ENCODE measurements around the gene ERAL1.
"Not testable (repeated sequence)": the region's sequence is repeated elsewhere in the genome, so short reads cannot be mapped to it uniquely, and the experiment has no call there.

ERAL1 gene

GRCh38 chr17:28853295-28853694, 1.5 kb upstream of the ERAL1 start:
- DNase-seq (ENCODE audit: low spot score): no peak

- no peak for DNase-seq (ENCODE audit: low spot score)
These were observed 492 bp downstream of the ERAL1 start for GRCh38 chr17:28855336-28855679.

GRCh38 chr17:28856028-28856574, 1.3 kb downstream of the ERAL1 start:
- DNase-seq (ENCODE audit: low spot score): no peak

- no peak for DNase-seq (ENCODE audit: low spot score)
These were observed 3.3 kb downstream of the ERAL1 start for GRCh38 chr17:28857905-28858800.

- no peak for DNase-seq (ENCODE audit: low spot score)
These were observed 4.1 kb downstream of the ERAL1 start for GRCh38 chr17:28858801-28859355.

DNA sequence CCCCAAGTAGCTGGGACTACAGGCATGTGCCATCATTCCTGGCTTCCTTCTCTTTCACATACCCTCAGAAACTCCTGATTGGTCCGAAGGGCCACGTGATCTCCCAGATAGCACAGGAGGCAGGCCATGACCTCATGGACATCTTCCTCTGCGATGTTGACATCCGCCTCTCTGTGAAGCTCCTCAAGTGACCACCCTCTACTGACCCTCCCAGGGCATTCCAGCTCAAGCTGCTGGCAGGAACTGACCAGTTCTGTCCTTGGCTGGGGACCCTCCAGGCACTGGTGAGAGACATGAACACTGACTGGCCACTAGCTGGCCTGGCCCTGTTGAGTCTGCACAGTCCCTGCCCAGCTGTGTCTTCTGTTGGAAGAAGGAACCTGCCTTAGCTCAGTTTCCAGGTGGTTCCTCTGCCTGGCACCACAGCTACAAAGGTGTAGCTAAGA, 5.6 kb downstream of the ERAL1 start:
- DNase-seq (ENCODE audit: low spot score): no peak

DNA sequence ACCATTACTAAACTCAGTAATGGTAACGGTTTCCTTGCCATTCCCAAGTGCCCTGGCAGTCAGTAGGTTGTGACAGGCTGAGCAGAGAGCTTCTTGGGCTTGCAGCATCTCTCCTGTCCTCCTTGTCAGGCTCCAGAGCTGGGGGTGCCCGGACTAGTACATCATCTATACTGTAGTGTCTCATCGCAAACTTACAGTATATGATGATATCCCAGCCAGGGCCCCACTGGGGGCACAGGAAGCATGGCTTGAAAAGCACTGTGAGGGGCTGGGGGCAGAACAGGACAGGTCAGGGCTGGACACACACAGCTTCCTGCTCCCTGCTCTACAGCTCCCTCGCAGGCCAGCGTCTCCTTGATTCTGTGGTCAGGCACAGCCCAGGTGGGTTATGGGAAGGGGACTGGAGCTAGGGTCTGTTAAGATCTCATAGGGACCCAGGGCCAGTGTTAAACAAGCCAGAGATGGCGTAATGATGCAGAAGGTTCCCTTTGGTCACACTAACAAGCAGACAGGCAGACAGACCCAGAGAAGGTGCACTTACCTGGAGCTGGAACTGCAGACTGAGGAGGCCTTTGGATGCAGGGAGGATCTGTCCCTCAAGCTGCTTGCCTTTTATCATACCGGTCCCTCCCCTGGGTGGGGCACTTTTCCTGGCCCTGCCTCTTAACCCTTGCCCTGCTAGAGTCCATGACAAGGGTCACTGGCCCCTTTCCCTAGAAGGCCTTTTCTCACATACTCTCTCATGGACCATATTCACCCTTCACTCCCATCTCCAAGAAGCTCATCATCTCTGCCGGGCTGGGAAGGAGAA, 6.8 kb downstream of the ERAL1 start:
- DNase-seq (ENCODE audit: low spot score): no peak

GRCh38 chr17:28862561-28862960, 7.7 kb downstream of the ERAL1 start:
- DNase-seq (ENCODE audit: low spot score): no peak

DNA sequence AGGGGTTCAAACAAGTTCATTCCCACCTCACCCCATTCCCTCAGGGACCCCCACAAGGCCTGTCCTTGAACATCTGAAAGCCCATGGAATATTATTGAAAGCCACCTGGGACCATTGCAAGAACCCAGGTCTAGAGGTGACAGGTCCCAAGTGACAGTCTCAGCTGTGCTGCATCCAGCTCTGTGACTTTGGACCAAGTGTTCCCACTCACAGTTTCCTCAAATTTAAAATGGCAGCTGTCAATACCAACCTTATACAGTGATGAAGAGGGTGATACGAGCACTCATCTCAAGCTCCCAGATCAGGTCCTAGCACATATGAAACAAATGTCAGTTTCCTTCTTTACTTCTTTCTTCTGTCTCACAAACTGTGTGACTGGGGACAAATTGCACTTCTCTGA, 9.1 kb downstream of the ERAL1 start:
- no peak for DNase-seq (ENCODE audit: low spot score)

DNA sequence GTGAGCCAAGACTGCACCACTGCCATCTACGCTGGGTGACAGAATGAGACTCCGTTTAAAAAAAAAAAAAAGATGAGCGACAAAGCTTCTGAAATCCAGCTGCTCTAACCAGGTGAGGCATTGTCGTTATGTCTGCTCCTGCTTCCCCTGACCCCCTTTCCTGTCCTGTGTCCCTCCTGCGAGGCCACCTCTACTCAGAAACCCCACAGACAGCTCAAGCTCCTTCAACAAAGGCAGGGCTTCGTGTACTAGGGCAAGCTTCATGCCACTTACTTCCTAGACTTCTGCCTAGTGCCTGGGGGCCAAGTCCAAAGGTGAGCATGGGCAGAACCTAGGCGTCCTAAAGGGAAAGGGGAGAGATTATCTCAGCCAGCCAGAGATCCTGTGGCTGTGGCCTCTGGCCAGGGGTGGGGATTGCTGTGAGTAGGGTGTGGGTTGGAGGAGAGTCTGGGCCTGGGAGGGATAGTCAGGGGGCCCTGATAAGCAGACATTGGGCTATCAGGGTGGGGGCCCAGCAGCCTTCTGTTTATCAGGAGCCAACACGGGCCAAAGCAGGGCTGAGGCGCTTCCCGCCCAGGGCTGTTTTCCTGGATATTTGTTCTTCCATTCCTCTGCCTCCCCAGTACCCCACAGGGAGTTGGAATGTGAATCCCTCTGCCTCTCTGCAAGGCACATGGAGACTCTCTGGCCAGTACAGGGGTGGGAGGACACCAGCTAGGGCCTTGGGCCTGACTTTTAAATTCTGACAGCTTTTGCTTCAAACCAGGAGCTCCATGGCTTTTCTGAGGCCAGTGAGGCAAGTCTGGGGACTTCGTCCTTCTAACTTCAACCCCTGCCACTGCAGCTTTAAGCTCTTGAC, 10.4 kb downstream of the ERAL1 start:
- DNase-seq (ENCODE audit: low spot score): no peak

DNA sequence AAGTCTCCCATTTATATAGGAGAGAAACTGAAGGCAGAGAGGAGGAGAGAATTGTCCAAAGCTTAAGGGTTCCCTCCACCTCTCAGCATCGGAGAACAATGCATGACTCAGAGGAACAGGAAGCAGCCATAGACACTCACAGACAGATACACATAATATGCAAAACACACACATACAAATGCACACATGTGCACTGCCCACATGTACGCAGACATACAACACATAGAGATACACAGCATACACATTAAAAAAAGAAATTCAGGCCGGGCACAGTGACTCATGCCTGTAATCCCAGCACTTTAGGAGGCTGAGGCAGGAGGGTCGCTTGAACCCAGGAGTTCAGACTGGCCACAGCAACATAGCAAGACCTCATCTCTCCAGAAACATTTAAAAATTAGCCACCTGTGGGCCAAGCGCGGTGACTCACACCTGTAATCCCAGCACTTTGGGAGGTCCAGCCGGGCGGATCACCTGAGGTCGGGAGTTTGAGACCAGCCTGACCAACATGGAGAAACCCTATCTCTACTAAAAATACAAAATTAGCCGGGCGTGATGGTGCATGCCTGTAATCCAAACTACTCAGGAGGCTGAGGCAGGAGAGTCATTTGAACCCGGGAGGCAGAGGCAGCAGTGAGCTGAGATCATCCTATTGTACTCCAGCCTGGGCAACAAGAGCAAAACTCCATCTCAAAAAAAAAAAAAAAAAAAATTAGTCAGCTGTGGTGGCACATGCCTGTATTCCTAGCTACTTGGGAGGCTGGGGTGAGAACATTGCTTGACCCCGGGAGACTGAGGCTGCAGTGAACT, 11.3 kb downstream of the ERAL1 start:
- DNase-seq (ENCODE audit: low spot score): peak; percentile 61

DNA sequence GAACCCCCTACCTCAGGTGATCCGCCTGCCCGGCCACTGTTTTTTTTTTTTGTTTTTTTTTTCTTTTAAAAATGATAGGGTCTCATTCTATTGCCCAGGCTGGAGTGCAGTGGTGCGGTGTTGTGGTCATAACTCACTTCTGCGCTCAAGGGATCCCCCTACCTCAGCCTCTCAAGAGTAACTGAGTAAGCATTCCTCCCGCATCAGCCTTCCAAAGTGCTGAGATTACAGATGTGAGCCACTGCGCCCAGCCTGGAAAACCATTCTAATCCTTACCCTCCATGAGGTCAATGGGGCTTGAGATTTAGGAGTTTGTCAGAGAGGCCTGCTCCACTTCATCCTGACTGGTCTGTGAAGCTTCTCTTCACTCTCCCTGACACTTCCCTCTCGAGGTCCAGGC, 12.5 kb downstream of the ERAL1 start:
- no peak for DNase-seq (ENCODE audit: low spot score)

DNA sequence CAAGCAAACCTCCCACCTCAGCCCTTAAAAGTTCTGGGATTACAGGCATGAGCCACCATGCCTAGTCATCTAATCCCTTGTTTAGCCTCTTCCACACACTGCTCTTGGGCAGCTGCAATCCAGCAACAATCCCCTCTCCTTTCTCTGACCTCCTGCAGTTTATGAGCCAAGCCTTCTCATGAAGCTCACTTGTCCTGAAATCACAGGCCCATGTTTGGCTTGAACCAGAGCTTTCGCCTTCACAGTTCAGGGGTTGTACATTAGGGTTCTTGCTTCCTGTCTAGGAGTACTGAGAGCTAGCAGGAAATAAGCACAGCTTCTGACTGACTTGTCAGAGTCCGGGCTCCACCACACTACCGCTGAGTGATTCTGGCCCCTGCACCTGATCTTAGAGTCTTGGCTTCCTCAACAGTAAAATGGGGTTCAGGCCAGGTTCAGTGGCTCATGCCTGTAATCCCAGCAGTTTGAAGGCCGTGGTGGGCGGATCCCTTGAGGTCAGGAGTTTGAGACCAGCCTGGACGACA, 16.3 kb downstream of the ERAL1 start:
- peak; percentile 65 for DNase-seq (ENCODE audit: low spot score)

DNA sequence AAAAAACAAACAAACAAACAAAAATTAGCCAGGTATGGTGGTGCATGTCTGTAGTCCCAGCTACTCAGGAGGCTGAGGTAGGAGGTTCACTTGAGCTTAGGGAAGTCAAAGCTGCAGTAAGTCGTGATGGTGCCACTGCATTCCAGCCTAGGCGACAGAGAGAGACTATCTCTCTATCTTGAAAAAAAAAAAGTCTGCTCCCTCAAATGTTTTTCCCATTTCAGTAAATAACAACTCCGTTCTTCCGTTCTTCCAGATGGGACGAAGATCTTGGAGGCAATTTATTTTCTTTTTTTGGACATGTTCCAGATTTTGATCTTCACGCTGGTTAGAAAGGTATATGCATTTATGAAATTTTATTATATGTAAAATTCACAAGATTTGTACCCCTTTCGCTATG, 19.0 kb downstream of the ERAL1 start:
- no peak for DNase-seq (ENCODE audit: low spot score)

DNA sequence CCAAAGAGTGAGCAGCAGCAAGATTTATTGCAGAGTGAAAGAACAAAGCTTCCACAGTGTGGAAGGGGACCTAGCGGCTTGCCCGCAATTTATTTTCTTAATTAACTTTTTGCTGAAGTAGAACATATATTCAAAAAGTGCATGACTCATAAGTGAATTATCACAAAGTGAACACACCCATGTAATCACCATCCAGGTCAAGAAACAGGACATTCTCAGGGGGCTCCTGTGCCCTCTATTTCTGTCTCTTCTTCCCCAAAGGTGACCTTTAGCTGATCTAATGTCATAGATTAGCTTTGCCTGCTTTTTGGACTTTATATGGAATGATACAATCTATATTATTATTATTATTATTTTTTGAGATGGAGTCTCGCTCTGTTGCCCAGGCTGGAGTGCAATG, 19.9 kb downstream of the ERAL1 start:
- no peak for DNase-seq (ENCODE audit: low spot score)

DNA sequence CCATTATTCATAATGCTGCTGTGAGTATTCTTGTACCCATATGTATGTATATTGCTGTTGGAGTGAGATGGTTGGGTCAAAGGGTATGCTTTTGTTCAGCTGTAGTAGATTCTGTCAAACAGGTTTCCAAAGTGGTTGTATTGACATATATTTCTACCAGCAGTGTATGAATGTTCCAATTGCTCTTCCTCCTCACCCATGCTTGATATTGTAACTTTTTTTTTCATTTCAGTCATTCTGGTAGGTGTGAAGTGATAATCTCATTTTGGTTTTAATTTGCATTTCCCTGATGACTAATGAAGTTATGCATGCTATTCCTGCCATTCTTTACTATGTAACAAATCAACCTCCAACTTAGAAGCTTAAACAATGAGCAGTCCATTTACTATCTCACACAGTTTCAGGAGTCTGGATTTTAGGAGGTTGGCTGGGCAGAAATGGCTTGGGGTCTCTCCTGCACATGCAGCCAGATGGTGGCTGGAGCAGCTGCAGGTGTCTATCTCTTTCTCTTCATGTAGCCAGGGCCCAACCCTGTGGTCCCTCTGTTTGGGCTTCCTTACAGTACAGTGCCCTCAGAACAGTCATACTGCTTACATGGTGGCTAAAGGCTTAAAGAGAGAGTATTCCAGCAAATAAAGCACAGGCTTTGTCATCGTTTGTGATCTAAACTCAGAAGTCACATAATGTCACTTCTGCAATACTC, 21.2 kb downstream of the ERAL1 start:
- no peak for DNase-seq (ENCODE audit: low spot score)

DNA sequence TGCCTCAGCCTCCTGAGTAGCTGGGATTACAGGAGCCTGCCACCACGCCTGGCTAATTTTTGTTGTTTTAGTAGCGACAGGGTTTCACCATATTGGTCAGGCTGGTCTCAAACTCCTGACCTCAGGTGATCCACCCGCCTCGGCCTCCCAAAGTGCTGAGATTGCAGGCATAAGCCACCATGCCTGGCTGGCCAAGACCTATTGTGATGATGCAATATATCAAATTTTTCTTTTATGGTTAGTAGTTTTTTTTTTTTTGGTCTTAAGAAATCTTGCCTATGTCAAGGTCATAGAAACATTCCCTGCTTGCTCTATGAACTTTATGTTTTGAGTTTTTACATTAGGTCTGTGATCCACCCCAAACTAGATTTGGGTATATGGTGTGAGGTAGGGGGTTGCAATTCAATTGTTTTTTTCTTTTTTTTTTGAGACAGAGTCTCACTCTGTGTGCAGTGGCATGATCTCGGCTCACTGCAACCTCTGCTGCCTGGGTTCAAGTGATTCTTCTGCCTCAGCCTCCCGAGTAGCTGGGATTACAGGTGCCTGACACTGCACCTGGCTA, 22.4 kb downstream of the ERAL1 start:
- DNase-seq (ENCODE audit: low spot score): not testable (repeated sequence)

DNA sequence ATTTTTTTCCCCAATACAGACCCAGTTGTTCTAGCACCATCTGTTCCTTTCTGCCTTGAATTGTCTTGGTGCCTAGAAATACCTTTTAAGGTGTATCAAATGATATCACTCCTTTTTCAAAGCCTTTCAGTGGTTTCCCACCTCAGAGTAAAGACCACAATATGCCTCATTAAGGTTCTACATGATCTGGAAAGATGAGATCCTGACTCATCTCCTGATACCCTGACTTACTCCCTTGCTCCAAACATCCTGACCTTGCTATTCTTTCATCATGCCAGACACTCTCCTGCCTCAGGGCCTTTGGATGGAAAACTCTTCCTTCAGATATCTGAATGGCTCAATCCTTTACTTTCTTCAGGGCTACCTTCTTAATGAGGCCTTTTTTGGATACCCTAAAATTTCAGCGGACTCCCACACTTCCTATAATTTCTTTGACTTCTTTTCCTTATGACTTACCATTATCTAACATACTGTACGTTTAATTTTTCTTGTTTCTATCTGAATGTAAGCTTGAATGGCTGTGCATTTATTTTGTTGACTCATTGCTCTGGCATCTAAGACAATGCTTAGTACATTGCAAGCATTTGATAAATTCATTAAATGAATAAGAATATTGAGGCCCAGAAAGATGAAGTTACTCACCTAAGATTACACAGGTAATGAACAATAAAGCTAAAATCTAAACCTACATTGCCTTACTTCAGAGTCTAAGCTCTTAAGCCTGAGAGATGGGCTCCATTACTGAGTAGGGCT, 23.5 kb downstream of the ERAL1 start:
- DNase-seq (ENCODE audit: low spot score): no peak

- peak; percentile 34 for DNase-seq (ENCODE audit: low spot score)
These were observed 24.2 kb downstream of the ERAL1 start for GRCh38 chr17:28878981-28879380.

Data from germinal center (tissue), 1 donor.